KMS-11 (cell line): ENCODE measurements around the gene SHKBP1.
A peak's percentile ranks its signal among the peaks of the same experiment; 100 is the strongest.

Experiments used
- H2AFZ ChIP-seq: fragments of 200-600 bp; sonication (generic); 2 replicates; pipeline ENCODE4 v1.6.1; 2016; ENCODE audit warnings: antibody characterized with exemption, mixed run types, low read depth
- H3K27ac ChIP-seq: fragments of 200-600 bp; sonication (generic); 2 replicates; pipeline ENCODE4 v1.6.1; 2016; ENCODE audit warnings: mild to moderate bottlenecking, mixed run types
- H3K27me3 ChIP-seq: fragments of 200-600 bp; sonication (generic); 2 replicates; pipeline ENCODE4 v1.6.1; 2017; ENCODE audit warnings: mild to moderate bottlenecking, low read depth, mixed run types, moderate library complexity; ENCODE audit not compliant: insufficient read depth
- H3K36me3 ChIP-seq: fragments of 200-600 bp; sonication (generic); 2 replicates; pipeline ENCODE4 v1.6.1; 2017; ENCODE audit warnings: mild to moderate bottlenecking, mixed run types; ENCODE audit not compliant: insufficient read depth
- H3K4me1 ChIP-seq: fragments of 200-600 bp; sonication (generic); 2 replicates; pipeline ENCODE4 v1.6.1; 2016; ENCODE audit warnings: mild to moderate bottlenecking, low read depth, mixed run types; ENCODE audit not compliant: poor library complexity, severe bottlenecking
- H3K4me2 ChIP-seq: fragments of 200-600 bp; sonication (generic); 2 replicates; pipeline ENCODE4 v1.7.0; 2016; ENCODE audit warnings: mild to moderate bottlenecking, mixed run types
- H3K4me3 ChIP-seq: fragments of 200-600 bp; sonication (generic); IDR thresholded peaks from 2 replicates; pipeline ENCODE4 v1.6.1; 2017; ENCODE audit warnings: low read depth, low read length, mixed read lengths; ENCODE audit not compliant: insufficient read depth
- H3K79me2 ChIP-seq: fragments of 200-600 bp; sonication (generic); 2 replicates; pipeline ENCODE4 v1.6.1; 2016; ENCODE audit warnings: low read depth, mixed run types; ENCODE audit not compliant: insufficient read depth
- H3K9ac ChIP-seq: fragments of 200-600 bp; sonication (generic); 2 replicates; pipeline ENCODE4 v1.6.1; 2016; ENCODE audit warnings: mild to moderate bottlenecking, mixed run types
- H4K20me1 ChIP-seq: fragments of 200-600 bp; sonication (generic); 2 replicates; pipeline ENCODE4 v1.6.1; 2016; ENCODE audit warnings: mild to moderate bottlenecking, mixed run types; ENCODE audit not compliant: insufficient read depth
- CTCF ChIP-seq: fragments of 200-600 bp; sonication (generic); conservative IDR thresholded peaks from 2 replicates; pipeline ENCODE4 v1.6.1; 2017; ENCODE audit warnings: low read depth, mild to moderate bottlenecking, antibody characterized with exemption, low read length, moderate library complexity, mixed read lengths

SHKBP1 gene

GRCh38 chr19:40613690-40614621, 37.3 kb downstream of the SHKBP1 start:
- Histone ChIP-seq H3K4me2 (peak overlapping the region; percentile 94), H2AFZ (peak overlapping the region; percentile 90), H3K27me3 (no peaks in the 10 kb centered on the region), H3K79me2 (no peaks in the 10 kb centered on the region), H3K36me3 (no peaks in the 10 kb centered on the region; the same call in 1 of the 2 replicates), H3K4me3 (no peak overlapping the region), H3K27ac (peak overlapping the region; percentile 77), H3K9ac (peak overlapping the region; percentile 81), H3K4me1 (peaks cover 26% of the 10 kb centered on the region), H4K20me1 (no peaks in the 10 kb centered on the region)
- no peak for TF ChIP-seq CTCF

- Histone ChIP-seq H4K20me1 (no peaks in the 10 kb centered on the region), H3K79me2 (no peaks in the 10 kb centered on the region), H2AFZ (peak overlapping the region; percentile 90; the same call in 1 of the 2 replicates), H3K9ac (peak overlapping the region; percentile 81; the same call in 1 of the 2 replicates), H3K27me3 (no peaks in the 10 kb centered on the region), H3K4me2 (peak overlapping the region; percentile 94), H3K36me3 (no peaks in the 10 kb centered on the region; the same call in 1 of the 2 replicates), H3K27ac (peak overlapping the region; percentile 77), H3K4me3 (no peak overlapping the region), H3K4me1 (peaks cover 22% of the 10 kb centered on the region)
- no peak for TF ChIP-seq CTCF
These were observed 38.1 kb downstream of the SHKBP1 start for GRCh38 chr19:40614622-40615411.

- H3K4me1 ChIP-seq: peaks cover 14% of the 10 kb centered on the region
- no peaks in the 10 kb centered on the region for H3K27me3 ChIP-seq
- no peaks in the 10 kb centered on the region for H3K79me2 ChIP-seq
These were observed 39.5 kb downstream of the SHKBP1 start for GRCh38 chr19:40616178-40616577.

GRCh38 chr19:40616941-40617340, 40.3 kb downstream of the SHKBP1 start:
- no peak overlapping the region for H3K9ac ChIP-seq
- no peaks in the 10 kb centered on the region for H3K27me3 ChIP-seq
- H3K27ac ChIP-seq: no peak overlapping the region
- no peak overlapping the region for H2AFZ ChIP-seq
- TF ChIP-seq CTCF: no peak
- peaks cover 4% of the 10 kb centered on the region for H3K36me3 ChIP-seq
- H4K20me1 ChIP-seq: no peaks in the 10 kb centered on the region
- no peak overlapping the region for H3K4me2 ChIP-seq
- no peak overlapping the region for H3K4me3 ChIP-seq
- H3K4me1 ChIP-seq: peaks cover 14% of the 10 kb centered on the region
- no peaks in the 10 kb centered on the region for H3K79me2 ChIP-seq

More at GRCh38 chr19:40616178-40616577, 39.5 kb downstream of the SHKBP1 start:
- TF ChIP-seq CTCF: no peak
- H3K9ac ChIP-seq: no peak overlapping the region
- H3K4me2 ChIP-seq: no peak overlapping the region
- H3K4me3 ChIP-seq: no peak overlapping the region
- H4K20me1 ChIP-seq: no peaks in the 10 kb centered on the region
- no peak overlapping the region for H3K27ac ChIP-seq
- H3K36me3 ChIP-seq: peaks cover 2% of the 10 kb centered on the region
- no peak overlapping the region for H2AFZ ChIP-seq
